ENCODE results near the gene NGRN.

Gene NGRN

GRCh38 chr15:90265271-90266060 is at the start of gene NGRN:
TSS of gene NGRN (plus strand) at chr15:90265672. CDS start at chr15:90265713, 41 bp downstream.
- DNase-seq: peak; percentile 89

DNA sequence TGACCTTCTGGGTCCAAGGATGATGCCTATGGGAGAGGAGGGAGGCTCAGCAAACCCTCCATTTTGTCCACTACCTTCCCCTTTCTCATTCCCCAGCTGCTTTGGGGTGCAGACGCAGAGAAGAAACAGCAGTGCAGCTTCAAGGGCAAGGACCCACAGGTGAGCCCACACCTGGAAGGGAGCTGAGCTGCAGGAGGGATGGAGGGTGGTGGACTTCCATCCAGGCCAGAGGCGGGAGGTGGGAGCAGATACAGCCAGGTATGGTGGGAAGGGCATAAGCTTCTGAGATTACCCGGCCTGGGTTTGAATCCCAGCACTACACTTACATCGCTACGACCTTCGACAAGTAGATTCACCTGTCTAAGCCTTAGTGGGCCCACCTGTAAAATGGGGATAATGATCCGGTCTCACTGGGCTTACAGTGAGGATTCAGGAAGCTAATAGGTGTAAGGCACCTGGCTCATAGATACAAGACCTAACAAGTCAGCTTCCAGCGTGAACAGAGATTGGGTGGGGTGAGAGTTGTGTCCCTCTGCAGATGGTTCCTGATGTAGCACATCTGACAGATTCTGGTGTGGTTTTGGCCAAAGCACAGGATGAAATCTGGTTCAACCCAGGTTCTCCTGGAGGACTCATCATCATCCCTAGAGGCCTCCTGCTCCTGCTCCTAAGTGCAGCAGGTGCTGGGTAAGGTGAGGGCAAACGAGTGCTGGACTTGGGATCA is 47.6 kb upstream of the NGRN start:
- no peak for DNase-seq

GRCh38 chr15:90219421-90220141 is 45.9 kb upstream of the NGRN start:
- peak; percentile 65 for DNase-seq

- peak; percentile 80 for DNase-seq
Observed at GRCh38 chr15:90221246-90221900, 44.1 kb upstream of the NGRN start.

DNA sequence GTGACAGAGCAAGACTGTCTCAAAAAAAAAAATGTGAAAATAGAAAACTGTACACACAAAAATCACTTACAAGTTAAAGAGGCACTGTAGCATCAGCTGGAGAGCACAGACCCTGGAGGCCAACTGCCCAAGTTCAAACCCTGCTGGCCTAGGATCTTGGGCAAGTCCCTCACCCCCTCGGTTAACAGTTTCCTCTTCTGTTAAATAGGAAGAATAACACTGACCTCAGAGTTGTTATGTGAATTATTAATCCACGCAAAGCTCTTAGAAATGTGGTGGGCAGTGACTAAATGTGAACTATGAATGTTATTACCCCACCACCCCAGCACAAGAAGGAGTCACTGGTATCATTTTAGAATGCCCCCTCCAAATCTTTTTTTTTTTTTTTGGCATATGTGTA is 42.9 kb upstream of the NGRN start:
- DNase-seq: no peak

GRCh38 chr15:90223441-90224165 is 41.9 kb upstream of the NGRN start:
- no peak for DNase-seq

DNA sequence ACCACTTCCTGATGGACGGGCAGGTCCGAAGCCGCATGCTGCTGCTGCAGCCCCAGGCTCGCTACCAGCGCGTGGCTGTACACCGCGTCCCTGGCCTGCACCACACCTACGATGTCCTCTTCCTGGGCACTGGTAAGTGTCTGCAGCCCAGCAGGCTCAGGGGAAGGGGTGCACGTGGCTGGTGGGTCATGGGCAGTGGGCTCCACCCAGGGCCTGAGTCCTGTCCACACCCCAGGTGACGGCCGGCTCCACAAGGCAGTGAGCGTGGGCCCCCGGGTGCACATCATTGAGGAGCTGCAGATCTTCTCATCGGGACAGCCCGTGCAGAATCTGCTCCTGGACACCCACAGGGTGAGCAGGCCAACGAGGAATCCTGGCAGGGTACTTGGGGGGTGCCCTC is 40.4 kb upstream of the NGRN start:
- no peak for DNase-seq

DNA sequence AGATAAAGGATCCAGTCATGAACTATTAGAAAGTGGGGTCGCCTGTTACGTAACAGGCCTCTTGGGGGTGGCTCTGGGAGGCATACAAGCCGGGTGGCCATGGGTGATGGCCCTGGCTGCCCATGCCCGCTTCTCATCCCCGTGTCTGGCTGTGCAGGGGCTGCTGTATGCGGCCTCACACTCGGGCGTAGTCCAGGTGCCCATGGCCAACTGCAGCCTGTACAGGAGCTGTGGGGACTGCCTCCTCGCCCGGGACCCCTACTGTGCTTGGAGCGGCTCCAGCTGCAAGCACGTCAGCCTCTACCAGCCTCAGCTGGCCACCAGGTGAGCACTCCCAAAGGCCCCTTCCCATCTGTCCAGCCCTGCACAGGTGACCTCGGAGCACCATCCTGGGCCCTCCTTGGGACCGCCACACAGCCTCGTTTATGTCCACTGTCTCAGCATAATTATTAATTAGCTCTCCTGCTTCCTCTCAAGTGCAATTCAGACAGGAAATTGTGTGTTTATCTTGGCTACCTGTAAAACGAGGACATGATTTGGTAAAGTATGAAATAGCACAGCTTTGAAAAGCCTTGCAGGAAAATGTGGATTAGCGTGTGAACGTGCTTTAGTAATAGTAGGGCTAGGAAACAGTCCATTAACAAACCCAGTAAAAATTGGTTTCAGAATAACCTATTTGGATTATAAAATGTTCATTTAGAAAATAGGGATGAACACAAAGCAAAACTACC is 39.8 kb upstream of the NGRN start:
- DNase-seq: no peak

DNA sequence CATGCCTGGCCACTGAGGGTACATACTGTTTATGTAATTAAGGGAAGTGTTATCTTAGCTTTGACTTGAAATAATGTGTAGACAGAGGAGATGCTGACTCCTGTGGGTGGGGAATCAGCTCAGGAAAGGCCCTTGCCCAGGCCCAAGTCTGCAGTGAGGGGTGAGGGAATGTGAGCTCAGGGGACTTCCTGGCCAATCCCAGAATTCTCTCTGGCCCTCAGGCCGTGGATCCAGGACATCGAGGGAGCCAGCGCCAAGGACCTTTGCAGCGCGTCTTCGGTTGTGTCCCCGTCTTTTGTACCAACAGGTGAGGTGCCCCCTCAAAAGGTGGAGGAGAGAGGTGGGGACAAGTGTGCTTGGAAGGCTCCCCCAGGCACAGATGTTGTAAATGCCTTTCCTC is 38.1 kb upstream of the NGRN start:
- DNase-seq: no peak

DNA sequence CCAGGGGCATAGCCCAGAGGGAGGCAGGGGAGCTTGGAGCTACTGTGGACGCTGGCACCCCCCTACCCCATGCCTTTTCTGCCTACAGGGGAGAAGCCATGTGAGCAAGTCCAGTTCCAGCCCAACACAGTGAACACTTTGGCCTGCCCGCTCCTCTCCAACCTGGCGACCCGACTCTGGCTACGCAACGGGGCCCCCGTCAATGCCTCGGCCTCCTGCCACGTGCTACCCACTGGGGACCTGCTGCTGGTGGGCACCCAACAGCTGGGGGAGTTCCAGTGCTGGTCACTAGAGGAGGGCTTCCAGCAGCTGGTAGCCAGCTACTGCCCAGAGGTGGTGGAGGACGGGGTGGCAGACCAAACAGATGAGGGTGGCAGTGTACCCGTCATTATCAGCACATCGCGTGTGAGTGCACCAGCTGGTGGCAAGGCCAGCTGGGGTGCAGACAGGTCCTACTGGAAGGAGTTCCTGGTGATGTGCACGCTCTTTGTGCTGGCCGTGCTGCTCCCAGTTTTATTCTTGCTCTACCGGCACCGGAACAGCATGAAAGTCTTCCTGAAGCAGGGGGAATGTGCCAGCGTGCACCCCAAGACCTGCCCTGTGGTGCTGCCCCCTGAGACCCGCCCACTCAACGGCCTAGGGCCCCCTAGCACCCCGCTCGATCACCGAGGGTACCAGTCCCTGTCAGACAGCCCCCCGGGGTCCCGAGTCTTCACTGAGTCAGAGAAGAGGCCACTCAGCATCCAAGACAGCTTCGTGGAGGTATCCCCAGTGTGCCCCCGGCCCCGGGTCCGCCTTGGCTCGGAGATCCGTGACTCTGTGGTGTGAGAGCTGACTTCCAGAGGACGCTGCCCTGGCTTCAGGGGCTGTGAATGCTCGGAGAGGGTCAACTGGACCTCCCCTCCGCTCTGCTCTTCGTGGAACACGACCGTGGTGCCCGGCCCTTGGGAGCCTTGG is 37.4 kb upstream of the NGRN start:
- DNase-seq: no peak

- no peak for DNase-seq
Observed at GRCh38 chr15:90228960-90229359, 36.5 kb upstream of the NGRN start.

DNA sequence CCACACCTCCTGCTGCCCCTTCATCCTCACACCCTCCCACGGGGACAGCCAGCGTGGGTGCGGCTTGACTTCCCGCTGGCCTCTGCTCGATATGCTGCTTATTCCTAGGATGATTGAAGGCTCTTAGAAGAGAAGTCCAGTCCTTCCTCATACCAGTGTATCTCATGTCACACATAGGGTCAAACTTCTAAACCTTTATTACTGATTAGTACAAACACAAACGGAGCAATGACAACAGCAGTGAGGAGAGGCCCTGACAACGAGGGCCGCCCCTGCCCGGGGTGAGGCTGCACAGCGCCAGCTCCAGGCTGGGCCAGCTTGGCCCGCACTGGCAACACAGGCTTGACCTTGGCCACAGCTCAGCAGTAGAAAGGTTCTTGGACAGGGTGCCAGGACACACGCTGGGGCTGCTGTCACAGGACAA is 35.4 kb upstream of the NGRN start:
- DNase-seq: no peak

DNA sequence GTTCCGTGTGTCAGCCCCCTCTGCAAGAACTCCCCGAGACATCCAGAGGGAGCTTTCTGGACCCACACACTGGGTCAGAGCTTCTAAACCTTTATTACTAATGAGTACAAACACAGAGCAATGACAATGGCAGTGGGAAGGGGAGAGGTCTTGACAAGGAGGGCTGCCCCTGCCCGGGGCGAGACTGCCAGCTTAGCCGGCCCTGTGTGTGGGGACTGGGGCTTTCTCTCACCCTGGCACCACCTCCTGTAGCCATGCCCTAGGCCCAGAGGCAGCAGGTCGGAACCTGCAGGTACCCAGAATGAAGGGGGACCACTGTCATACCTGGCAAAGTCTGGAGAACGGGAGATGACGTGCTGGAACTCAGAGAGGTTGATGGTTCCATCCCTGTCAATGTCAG is 34.9 kb upstream of the NGRN start:
- no peak for DNase-seq

- DNase-seq: peak; percentile 82
Observed at GRCh38 chr15:90231028-90232017, 34.1 kb upstream of the NGRN start.

GRCh38 chr15:90232196-90232595 is 33.3 kb upstream of the NGRN start:
- no peak for DNase-seq

DNA sequence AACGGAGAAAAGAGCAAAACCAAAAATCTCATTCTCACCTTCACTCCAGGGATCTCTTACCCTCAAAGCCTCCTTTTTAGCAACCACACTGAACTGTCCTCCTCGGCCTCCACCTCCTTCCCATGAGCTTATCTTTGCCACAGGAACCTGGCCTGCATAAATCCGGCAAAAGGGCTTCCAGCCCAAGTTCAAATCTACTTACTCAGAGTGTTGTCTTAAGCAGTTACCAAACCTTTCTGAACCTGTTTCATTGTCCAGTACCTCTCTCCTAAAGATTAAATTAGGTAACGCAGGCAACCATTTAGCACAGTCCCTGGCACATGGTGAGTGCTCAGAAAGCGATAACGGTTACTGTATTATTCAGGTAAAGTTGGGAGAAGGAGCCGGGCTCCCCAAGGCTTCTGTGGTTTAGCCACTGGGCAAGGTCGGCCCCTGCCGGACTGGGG is 32.5 kb upstream of the NGRN start:
- no peak for DNase-seq

GRCh38 chr15:90233387-90234095 is 31.9 kb upstream of the NGRN start, which contains the start of gene CIB1:
TSS of gene CIB1 (minus strand) at chr15:90233941. CDS start at chr15:90233885, 56 bp downstream.
- DNase-seq: peak; percentile 100
